Neural cell (in vitro differentiated cells): ENCODE data around the gene CRADD.

Experiments used
- POLR2AphosphoS5 ChIP-seq: IDR thresholded peaks from 2 replicates; pipeline ENCODE4 v1.6.1; 2012
- RAD21 ChIP-seq: fragments of 450-650 bp; conservative IDR thresholded peaks from 2 replicates; pipeline ENCODE4 v1.6.1; 2014; ENCODE audit warnings: antibody characterized with exemption, mild to moderate bottlenecking, moderate library complexity
- REST ChIP-seq: IDR thresholded peaks from 2 replicates; pipeline ENCODE4 v1.6.1; 2012; ENCODE audit warnings: borderline replicate concordance
- TAF1 ChIP-seq: IDR thresholded peaks from 2 replicates; pipeline ENCODE4 v1.6.1; 2012; ENCODE audit warnings: low read depth
- TF ChIP-seq, protein P1 (sequence below): fragments of 450-650 bp; IDR thresholded peaks from 2 replicates; pipeline ENCODE4 v1.5.1; 2014; ENCODE audit warnings: antibody characterized with exemption, mild to moderate bottlenecking, moderate library complexity; ENCODE audit not compliant: poor library complexity, severe bottlenecking

GRCh38 chr12:93642751-93643150, 34.4 kb upstream of the CRADD start:
- TF ChIP-seq, protein P1, sequence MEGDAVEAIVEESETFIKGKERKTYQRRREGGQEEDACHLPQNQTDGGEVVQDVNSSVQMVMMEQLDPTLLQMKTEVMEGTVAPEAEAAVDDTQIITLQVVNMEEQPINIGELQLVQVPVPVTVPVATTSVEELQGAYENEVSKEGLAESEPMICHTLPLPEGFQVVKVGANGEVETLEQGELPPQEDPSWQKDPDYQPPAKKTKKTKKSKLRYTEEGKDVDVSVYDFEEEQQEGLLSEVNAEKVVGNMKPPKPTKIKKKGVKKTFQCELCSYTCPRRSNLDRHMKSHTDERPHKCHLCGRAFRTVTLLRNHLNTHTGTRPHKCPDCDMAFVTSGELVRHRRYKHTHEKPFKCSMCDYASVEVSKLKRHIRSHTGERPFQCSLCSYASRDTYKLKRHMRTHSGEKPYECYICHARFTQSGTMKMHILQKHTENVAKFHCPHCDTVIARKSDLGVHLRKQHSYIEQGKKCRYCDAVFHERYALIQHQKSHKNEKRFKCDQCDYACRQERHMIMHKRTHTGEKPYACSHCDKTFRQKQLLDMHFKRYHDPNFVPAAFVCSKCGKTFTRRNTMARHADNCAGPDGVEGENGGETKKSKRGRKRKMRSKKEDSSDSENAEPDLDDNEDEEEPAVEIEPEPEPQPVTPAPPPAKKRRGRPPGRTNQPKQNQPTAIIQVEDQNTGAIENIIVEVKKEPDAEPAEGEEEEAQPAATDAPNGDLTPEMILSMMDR = no peak
- TF ChIP-seq POLR2AphosphoS5 = no peak
- TF ChIP-seq TAF1 = no peak
- no peak for TF ChIP-seq REST
- TF ChIP-seq RAD21 = no peak
